GM19324 (cell line): ENCODE results near the gene U2SURP.

Experiments used
- ATAC-seq: cut with Tn5 transposase; IDR thresholded peaks from one replicate; pipeline ENCODE4 v1.9.1; 2021; ENCODE audit warnings: mild to moderate bottlenecking, moderate library complexity; ENCODE audit not compliant: unreplicated experiment, low FRiP score

The U2SURP gene

DNA sequence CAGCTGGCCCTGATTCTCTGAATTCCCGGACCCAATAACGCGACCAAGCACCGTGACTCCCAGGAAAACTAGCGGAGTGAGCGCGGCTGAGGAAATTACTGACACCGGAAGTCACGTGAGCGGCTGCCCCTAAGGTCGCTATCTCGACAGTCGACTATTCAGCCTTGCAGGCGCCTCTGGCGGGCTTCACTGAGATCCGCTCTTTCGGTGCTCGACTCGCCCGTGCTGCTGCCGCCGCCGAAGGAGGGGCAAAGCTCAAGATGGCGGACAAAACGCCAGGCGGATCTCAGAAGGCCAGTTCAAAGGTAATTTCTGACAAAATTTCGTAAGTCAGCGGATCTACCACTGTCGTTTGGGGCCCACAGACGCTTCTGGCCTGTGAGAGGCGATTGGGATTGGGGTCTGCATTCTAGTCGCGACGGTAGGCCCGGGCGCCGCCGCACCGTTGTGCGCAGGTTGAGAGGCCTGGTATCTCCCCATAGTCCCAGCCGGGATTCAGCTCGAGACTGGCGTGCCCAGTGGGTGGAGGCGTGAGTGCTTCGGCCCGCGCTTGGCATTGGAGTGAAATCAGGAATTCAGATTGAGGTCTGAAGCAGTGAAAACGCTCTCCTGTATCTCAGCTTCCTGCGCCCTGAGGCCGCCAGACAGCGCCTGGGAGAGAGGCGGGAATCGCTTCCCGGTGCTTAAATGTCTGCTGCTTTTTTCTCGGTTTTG, at the start of gene U2SURP:
U2SURP (plus strand) TSS at position 202 of the 714 bp plus-strand sequence; CDS start at position 261, 59 bp downstream.
- peak; percentile 95 for ATAC-seq

DNA sequence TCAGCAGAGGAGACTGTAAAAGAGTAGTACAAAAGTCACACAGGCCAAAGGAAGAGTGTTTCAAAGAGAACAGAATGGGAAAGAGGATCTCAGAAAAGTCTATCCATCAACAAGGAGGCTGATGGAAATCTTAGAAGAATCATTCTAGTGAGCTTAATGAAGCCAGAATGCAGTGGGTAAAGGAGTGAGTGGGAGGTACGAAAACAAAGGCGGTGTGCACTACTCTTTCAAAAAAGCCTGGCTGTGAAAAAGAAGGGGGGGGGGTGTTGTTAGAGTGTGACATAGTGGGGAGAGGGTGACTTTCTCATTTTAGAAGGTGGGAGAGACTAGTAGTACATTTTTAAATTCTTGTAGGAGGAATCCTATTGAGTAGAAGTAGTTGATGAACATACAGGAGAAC, 49.6 kb upstream of the U2SURP start:
- no peak for ATAC-seq

DNA sequence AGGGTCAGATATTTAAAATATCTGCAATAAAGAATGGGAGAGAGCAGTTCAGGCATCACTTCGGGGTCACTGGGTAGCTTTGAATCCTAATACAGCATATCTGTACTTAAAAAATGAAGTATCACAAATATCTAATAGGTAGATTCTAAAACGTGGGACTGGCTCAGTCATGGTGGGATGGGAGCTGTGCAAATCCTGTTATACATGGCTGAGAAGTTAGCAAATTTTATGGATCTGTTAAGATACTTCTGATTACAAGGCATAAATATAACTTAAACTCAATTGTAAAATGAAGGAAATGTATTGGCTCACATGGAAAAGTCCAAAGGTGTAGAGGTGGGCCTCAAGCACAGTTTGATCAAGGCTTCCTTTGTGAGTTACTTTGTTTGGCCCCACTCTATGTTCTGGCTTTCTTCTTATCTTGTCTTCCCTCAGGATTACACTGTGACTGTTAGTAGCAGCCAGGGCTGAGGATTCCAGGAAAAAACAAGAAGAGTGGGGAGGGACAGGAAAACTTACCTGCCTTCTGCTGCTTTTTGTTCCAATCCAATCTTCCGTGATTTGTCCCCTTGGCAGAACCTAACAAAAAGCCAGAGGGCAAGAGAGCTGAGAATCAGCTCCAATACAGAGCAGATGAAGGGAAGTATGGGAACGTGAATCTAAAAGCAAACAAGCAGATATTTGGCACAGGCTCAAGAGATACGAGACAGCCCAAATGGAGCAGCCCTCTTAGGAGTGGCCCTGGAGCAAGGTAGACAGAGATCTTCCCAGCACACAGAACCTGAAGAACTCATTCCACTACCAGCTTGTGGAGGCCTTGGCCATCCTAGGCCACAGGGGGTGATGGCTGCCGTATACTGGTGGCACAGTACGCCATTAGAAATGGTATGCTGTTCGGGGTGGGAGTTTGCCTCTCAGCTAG, 48.8 kb upstream of the U2SURP start:
- no peak for ATAC-seq

DNA sequence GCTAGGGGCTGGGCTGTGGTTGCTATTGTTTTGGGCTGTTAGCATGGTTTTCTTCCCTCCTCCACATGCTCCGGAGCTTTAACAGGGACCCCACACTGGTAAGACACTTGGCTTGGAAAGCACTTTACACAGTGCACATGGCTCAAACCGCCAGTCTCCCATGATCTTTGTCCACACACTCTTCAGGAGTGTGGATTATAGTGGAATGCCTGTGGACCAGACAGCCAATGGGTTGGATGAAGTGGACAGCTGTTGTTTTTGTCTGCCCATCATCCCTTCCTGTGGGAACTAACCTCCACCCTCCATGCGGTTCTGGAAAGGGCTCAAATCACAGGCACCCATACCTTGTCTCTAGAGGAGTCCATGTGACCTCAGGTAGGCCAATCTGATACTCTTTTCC, 47.9 kb upstream of the U2SURP start:
- ATAC-seq = no peak

DNA sequence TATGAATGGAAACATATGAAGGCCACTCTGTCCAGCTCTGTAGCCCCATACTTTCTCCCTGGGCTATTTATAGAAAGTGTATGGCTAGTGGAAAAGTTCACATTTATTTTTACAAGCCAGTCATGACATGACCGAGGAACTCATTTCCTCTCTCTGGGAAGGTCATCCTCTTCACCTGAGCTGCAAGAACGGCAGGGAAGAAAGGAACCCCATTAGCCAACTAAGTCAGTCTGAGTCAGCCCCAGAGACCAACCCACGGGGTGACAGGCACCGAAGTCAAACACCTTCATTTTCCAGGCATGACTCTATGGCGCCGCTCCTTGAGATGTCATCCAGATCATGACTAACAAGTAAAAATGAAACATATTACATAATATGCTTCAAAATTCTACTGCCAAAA, 42.7 kb upstream of the U2SURP start:
- ATAC-seq = no peak

DNA sequence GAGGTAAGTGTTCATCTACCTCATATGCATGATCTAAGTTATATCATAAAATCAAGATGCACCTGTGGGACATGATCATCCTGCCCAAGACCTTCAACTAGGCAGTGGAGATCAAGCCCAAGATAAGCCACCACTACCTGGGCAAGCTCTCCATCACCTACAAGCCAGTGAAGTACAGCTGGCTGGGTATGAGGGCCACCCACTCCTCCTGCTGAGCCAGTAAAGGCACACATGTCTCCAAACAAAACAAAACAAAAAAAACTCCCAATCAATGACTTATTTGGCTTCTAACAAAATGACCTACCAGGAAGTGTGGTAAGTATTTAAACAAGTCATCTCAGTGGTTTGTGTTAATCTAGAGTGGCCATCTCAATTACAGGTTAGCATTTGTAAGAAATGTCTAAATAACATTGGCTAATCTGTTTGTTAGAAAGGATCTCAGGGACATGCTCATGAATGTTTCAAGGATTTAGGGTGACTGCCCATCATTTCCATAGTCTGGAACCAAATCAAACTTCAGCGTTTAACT, 41.0 kb upstream of the U2SURP start:
- ATAC-seq = no peak

DNA sequence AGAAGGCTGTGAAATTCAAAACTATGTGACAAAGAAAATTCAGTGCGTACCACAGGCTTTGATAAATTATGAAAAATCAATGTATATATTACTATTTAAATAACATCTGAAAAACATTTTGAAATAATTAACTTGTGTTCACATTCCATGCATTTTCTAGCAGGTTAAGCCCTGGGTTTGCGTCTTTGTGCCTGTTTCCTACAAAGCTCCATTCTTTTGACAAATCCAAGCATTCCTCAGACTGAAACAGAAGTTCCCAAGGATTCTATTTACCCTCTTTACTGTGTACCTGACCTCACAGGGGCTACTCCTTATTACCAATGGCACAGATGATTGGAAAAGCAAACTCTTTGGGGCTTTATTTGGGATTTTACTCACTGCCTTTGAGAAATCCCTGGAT, 39.8 kb upstream of the U2SURP start:
- no peak for ATAC-seq

DNA sequence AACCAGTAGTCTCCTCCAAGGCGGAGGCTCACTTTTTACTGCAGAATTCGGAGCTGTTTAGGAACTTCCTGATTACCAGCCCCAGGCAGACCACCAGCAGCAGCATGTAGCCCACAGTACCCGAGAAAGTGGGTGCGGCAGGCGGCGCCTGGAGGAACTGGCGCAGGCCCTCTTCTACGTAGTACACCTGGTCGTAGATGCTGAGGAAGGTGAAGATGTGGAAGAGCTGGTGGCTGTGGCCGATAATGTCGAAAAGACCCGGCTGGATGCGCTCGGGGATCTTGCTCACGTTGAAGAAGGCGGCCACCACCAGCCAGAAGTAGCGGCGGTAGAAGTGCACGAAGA, 39.2 kb upstream of the U2SURP start:
- ATAC-seq = no peak

DNA sequence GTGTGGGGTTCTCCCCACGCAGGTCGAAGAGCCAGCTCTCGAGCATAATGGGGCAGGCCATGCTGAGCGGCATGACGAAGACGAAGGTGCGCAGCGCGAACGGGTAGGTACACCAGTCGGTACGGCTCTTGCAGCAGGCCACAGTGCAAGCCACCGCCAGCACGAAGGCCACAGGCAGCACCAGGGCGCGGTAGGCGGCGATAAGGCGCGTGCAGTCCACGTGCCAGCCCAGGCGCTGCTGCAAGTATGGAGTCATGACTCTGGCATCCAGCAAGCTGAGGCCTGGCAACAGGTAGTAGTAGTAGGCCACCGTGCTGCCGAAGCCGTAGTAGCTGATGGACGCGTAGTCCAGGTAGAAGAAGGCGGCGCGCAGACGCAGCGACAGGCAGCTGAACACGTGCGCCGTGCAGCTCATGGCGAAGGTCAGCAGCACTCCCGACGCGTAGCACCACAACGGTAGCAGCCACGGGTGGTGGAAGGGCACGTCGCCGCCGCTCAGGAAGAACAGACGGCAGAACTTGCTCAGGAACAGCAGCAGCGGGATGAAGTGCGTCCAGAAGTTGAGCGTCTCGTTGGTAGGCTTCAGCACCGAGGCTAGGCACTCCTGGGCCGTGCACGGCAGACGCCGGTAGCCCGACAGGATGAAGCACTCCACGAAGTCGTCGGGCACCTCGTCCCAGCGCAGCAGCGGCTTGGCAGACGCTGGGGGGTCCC, 38.7 kb upstream of the U2SURP start:
- ATAC-seq = no peak

DNA sequence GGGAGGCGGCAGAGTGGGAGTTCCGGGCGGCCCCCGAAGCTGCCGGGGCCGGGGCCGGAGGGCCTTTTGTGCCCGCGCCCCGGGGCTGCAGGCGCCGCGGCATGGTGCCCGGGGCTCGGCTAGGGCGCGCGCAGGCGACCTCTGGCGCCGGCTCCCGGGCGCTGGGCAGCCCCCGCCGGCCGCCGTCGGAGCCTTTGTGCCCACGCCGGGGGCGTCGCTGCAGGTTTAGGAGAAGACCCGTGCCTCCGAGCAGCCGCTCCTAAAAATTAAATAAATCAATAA, 38.2 kb upstream of the U2SURP start:
- ATAC-seq = no peak

DNA sequence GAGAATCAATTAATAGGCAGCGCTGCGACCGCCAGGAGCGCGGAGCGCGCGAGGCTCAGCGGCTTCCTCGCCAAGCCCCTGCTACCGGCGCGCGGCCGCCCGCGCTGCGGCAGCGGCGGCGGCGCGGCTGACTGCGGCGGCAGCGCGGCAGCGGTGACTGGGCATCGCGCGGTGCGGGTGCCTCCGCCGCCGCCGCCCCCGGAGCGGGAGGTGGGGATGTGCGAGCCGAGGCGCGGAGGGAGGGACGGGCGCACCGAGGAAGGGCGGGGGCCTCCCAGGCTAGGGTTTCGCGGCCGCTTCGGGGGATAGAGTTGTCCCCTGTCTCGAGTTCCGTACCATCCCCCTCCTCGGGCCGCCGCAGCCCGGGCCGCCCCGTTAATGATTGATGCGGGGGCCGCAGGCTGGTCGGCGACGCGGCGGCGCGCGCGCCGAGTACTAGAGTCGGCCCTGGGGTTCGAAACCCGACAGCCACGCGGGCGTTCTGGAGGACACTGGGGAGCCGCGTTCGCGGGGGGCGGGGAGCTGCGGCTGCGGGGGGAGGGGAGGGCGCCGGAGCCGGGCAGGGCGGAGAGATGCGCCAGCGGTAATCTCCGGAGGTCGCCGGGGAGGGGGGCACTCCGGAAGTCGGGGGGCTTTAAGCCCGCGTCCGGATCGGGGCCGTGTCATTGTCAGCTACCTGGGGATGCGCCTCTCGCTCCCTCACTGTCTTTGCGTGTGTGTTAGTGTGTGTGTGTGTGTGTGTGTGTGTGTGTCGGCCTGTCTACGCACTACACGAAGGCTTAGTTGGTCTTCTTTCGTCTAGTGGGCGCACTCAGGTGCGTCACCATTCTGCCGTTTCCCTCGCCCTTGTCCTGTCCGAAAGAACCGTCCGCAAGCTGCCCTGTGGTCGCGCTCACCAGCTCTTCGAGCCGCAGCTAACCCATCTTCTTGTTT, 37.6 kb upstream of the U2SURP start, which contains the start of gene PAQR9:
PAQR9 (minus strand) TSS at position 159 of the 933 bp plus-strand sequence. CDS start 338 bp downstream, outside the sequence.
- no peak for ATAC-seq

DNA sequence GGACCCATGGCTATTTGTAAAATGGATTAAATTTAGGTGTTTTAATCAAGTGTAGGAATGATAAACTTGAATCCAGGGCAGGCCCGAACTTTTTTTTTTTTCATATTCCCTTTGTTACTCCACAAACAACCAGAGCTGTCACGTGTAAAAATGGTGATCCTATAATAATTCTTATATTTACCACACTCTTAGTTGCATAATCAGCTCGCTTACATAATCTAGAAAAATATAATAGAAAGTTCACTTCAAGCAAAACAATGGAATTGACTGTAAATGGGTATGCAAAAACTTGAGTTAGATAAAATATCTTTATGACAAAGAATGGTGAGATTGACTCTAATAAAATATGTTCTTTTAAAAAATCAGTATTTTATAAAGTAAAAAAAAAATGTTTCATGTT, 35.8 kb upstream of the U2SURP start:
- ATAC-seq = no peak

DNA sequence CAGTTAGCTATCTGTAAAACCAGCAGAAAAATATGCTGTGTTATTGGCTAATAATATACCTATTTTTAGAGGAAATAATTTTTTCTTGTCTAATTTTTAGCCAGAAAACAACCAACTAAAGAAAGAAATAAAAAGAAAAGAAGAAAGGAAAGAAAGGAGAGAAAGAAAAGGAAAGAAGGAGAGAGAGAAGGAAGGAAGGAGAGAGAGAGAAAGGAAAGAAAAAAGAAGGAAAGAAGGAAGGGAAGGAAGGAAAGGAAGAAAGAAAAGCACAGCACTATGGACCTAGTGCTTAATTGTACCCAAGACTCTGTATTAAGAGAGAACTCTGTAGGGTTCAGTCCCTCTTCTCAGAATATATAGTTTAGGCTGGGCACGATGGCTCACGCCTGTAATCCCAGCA, 34.6 kb upstream of the U2SURP start:
- ATAC-seq = no peak

DNA sequence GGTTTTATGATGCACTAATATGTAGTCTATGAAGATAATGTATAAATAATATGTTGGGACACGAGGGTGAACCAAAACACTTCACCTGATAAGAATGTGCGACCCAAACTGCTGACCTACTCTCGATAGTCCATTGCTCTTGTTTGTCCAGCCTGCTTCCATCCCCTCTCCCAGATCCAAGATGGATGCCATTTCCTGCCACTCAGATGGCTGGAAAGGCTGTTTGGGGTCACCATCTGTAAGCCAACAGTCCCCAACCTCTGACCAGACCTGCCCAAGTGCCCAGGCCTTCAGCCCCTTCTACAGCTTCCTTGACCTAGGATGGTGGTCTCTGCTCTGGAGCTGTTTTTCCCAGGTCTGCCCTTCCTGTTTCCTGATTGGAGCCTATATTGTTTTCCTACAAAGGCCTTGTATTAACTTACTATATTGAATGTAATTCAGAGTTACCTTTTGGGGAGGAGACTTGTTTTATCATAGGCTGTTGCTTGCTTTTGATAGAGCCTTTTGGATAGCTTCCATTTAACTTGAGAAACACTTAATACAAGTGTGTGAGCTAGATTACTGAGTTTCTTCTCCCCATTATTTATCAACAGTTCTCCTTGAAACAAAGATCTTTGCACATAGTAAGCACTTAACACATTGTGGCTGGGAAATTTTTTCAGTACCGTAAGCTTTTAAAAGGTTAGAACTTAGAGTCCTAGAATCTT, 32.9 kb upstream of the U2SURP start:
- ATAC-seq = no peak

DNA sequence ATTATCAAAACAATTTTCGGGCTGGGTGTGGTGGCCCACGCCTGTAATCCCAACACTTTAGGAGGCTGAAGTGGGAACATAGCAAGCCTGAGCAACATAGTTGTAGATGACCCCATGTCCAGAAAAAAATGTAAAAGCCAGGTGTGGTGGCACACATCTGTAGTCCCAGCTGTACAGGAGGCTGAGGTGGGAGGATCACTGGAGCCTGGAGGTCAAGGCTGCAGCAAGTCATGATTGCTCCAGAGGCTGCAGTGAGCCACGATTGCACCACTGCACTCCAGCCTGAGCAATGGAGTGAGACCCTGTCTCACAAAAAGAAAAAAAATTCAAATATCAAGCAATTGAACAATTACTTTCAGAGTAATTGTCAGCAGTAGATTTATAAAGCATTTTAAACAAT, 29.9 kb upstream of the U2SURP start:
- ATAC-seq = no peak

DNA sequence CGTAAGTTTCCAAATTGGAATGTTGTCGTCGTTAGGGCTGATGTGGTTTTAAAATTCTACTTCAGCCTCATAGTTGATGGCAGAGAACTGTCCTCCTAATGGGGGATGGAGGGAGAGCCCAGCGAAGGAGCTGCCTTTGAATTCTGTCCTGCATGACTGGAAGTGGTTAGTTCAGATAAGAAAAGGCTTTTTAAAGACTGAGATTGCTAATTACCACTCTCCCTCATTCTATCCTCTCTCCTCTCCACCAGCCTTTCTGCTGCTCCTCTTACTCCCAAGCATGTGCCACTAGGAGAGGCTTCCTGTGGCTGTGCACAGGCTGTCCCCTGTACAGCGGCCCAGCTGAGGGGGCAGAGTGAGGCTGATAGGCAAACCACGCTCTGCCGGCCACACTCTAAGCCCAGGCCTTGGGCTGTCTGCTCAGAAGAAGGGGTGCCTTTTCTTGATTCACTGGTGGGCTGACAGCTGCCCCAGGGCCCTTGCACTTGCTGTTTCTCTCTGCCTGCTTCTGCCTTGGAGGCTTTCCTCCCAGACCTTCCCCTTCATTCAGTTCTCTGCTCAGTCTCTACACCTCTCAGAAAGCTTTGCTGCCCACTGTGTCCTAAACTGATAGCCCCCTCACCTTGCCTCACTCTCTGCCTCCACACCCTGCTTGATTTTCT, 29.1 kb upstream of the U2SURP start:
- no peak for ATAC-seq

DNA sequence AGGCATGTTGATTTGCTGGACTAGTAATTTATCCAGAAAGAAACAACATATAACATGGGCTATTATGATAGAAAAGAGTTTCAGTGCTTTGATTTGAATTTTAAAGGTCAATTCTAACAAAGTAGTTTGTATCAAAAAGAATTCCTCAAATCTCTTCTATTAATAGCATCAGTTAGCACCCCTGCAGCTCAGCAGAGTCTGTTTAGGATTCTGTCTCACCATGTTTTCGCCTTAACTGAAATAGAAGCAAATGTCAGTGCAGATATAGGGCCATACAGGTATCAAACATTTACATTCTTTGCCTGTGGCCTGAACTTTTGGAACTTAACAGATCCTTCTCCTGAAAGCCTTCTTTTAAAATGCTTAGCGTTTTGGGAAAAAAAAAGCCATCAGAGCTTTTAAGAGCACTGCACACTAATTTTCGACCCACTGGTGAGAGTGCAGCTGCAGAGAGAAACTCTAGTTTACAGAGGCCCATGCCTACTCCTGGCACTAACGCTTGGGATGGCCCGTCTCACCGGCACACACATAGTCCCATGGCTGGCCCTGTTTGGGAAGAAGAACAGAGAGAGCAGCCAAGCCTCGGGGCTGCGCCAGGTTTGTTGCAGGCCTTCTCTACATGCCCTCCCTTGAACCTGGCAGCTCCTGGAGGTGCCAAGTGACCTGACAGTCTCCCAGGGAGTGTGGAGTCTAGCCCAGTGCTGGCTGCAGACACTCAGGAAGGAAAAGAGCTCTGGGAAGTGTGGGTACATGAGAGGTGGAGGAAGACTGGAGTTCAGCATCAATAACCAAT, 28.0 kb upstream of the U2SURP start:
- ATAC-seq = no peak

DNA sequence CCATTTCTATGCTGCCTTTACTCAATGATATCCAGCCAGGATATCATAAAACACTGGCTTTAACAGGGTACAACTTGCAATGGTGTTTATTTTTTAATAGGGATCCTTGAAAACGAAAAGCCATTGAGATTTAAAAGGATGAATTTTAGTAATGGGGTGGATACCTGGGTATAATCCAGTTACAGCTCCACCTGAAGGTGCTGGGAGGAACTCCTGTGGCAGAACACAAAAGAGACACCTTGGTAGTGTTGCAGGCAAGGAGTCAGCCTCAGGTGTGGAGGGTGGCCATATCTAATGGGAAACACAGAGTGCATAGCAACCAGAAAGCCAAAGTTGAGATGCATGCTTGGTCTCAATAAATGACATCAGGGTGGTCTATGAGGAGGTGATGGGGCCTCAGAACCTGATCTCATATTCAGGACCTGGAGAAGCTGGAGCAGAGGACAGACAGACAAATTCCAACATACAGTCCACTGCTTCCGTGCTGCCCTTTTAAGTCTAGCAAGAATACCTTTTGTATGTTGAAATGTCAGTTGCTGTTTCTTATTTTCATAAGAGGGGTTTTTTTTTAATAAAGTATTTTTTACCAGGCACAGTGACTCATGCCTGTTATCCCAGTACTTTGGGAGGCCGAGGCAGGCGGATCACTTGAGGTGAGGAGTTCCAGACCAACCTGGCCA, 25.9 kb upstream of the U2SURP start:
- no peak for ATAC-seq
